Muscle layer of colon (tissue), 2 donors: ENCODE data around the gene METAP1.
"Not testable (repeated sequence)": the region's sequence is repeated elsewhere in the genome, so short reads cannot be mapped to it uniquely, and the experiment has no call there.

ENCODE experiments used
- H3K27ac ChIP-seq: one replicate; pipeline ENCODE4 v1.7.0; 2013; ENCODE audit warnings: low read depth, mild to moderate bottlenecking, low read length, moderate library complexity
- H3K27me3 ChIP-seq, 2 donors: one replicate each; pipeline ENCODE4 v1.7.0; 2013; ENCODE audit warnings: low read length in 2 of 2, mild to moderate bottlenecking in 2 of 2; ENCODE audit not compliant: insufficient read depth in 2 of 2, control insufficient read depth in 1 of 2
- H3K36me3 ChIP-seq: one replicate; pipeline ENCODE4 v1.7.0; 2013; ENCODE audit warnings: mild to moderate bottlenecking, low read length; ENCODE audit not compliant: insufficient read depth
- H3K4me1 ChIP-seq: one replicate; pipeline ENCODE4 v1.7.0; 2013; ENCODE audit warnings: mild to moderate bottlenecking, low read length; ENCODE audit not compliant: insufficient read depth
- H3K4me3 ChIP-seq, 2 donors: one replicate each; pipeline ENCODE4 v1.7.0; 2013; ENCODE audit warnings: low read length in 2 of 2, low read depth in 1 of 2, mild to moderate bottlenecking in 1 of 2, moderate library complexity in 1 of 2
- H3K9ac ChIP-seq: one replicate; pipeline ENCODE4 v1.7.0; 2013; ENCODE audit warnings: low read length
- H3K9me3 ChIP-seq: one replicate; pipeline ENCODE4 v1.7.0; 2013; ENCODE audit warnings: mild to moderate bottlenecking, low read length
- donor health status: abdominal sarcoma.
- donor health status: Adenocarcinoma of cecum.

Gene METAP1

DNA sequence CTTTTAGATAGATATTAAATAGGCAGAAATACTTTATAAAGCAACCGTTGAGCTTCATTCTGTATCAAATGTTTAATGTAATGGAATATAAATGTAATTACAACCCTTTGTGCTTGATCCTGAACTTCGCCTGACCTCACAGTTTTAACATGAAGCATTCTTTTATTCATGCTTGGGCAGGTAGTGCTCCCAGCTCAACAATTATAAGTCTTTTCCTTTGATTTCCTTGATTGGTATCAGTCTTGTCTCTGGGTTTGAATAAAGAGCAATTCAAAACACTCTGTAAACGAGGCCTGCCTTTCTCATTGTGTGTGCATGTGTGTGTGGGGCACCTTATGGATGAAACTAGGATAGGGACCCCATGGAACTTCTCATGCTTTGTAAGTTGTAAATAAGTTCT is 6.8 kb downstream of the METAP1 start:
- H3K27ac ChIP-seq, result no peak overlapping the region
- H3K27me3 ChIP-seq, result no peaks in the 10 kb centered on the region
- no peaks in the 10 kb centered on the region for H3K36me3 ChIP-seq
- H3K9ac ChIP-seq, result no peak overlapping the region
- H3K4me1 ChIP-seq, result peaks cover 2% of the 10 kb centered on the region
- no peaks in the 10 kb centered on the region for H3K9me3 ChIP-seq
- H3K4me3 ChIP-seq, result no peak overlapping the region

DNA sequence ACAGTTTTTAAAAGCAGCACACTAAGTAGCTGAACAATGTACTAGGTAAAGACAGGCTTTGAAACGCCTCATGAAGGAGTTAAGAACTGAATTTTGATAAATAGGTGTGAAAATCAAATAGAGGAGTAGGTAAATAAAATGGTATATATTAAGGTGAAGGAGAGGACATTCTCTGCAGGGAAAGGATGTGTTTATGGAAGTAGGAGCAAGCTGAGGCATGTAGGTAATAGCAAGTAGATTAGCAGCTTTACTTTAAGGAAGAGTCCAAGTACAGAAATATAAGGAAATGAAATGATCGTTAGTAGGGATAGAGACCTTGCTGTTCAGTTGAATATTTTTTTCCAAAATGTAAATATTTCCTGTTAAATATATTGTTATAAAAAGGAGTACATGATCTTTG is 12.5 kb downstream of the METAP1 start:
- no peak overlapping the region for H3K4me3 ChIP-seq
- H3K9ac ChIP-seq, result no peak overlapping the region
- H3K4me1 ChIP-seq, result no peaks in the 10 kb centered on the region
- no peaks in the 10 kb centered on the region for H3K36me3 ChIP-seq
- no peak overlapping the region for H3K27ac ChIP-seq
- H3K9me3 ChIP-seq, result no peaks in the 10 kb centered on the region
- no peaks in the 10 kb centered on the region for H3K27me3 ChIP-seq

DNA sequence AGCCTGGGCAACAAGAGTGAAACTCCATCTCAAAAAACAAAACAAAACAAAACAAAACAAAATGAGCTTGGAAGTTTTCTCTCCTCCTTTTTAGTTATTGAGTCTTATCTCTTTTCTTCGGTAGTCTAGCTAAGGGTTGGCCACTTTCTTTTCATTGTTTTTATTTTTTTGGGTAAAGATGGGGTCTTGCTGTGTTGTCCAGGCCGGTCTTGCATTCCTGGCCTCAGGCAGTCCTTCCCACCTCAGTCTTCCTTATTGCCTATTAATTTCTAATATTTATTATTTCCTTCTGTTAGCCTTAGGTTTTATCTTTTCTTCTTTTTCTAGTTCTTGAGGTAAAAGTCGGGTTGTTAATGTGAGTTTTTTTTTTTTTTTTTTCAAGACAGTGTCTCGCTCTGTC is 16.4 kb downstream of the METAP1 start:
- Histone ChIP-seq H3K4me1 (peaks cover 4% of the 10 kb centered on the region), H3K27ac (no peak overlapping the region), H3K9ac (no peak overlapping the region), H3K9me3 (no peaks in the 10 kb centered on the region), H3K36me3 (no peaks in the 10 kb centered on the region), H3K27me3 (no peaks in the 10 kb centered on the region), H3K4me3 (no peak overlapping the region)

DNA sequence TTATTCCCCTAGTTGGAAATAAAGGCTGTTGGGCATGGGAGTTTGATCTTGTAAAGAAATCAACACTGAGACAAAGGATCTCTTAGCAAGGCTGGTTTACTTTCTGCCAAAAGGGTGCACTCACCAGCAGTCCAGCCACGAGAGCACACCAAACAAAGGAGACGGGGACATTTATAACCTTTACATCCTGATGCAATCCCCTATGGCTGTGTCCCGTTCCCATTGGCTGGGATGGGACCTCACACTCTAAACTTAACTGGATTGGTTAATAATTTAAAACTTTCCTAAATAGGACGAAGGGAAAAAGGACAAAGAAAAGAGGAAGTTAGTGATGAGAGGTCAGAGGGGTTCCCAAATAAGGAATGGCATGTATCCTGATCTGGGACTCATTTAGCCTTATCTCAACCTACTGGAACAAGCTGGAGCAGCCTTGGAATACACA is 17.9 kb downstream of the METAP1 start:
- Histone ChIP-seq H3K4me3 (no peak overlapping the region), H3K4me1 (peaks cover 4% of the 10 kb centered on the region), H3K9ac (no peak overlapping the region), H3K36me3 (no peaks in the 10 kb centered on the region), H3K9me3 (no peaks in the 10 kb centered on the region), H3K27me3 (no peaks in the 10 kb centered on the region), H3K27ac (no peak overlapping the region)

DNA sequence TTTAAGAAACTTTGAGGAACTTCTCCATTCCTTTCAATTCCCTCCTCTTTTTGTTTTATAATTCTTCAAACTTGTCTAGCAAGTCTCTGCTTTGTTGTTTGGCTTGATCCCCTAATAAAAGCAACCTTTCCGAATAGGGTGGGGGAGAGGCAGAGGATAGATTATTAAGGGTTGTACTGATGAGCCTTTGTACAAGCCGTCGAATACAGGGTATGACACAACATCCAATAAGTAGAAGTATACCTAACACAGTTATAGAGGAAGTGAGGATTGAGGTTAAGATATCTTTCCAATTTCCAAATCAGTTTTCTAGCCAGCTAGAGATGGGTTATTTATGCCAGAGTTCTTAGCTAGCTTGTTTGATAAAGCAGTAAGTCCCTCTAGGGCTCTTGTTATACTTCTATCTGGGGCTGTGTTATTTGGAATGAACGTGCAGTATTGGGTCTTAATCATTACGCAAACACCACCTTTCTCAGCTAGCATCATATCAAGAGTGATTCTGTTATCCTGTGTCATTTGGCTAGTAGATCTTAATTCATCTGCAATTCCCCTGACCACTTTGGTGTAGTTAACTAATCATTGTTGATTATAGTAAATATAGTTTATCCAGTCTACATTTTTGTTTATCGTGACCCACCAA is 18.5 kb downstream of the METAP1 start:
- H3K4me3 ChIP-seq, result no peak overlapping the region
- H3K36me3 ChIP-seq, result no peaks in the 10 kb centered on the region
- no peaks in the 10 kb centered on the region for H3K27me3 ChIP-seq
- H3K4me1 ChIP-seq, result peaks cover 4% of the 10 kb centered on the region
- H3K27ac ChIP-seq, result no peak overlapping the region
- no peak overlapping the region for H3K9ac ChIP-seq
- no peaks in the 10 kb centered on the region for H3K9me3 ChIP-seq

DNA sequence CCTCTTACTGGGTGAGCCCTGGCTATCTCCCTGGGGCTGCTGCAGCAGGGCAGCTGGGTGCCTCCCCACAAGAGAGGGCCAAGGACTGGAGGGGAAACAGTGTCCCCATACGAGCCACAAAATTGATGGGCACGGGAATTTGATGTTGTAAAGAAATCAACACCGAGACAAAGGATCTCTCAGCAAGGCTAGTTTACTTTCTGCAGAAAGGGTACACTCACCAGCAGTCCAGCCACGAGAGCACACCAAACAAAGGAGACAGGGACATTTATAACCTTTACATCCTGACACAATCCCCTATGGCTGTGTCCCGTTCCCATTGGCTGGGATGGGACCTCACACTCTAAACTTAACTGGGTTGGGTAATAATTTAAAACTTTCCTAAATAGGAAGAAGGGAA is 25.9 kb downstream of the METAP1 start:
- no peak overlapping the region for H3K27ac ChIP-seq
- no peaks in the 10 kb centered on the region for H3K9me3 ChIP-seq
- H3K4me1 ChIP-seq, result peaks cover 8% of the 10 kb centered on the region
- no peak overlapping the region for H3K4me3 ChIP-seq
- no peak overlapping the region for H3K9ac ChIP-seq
- no peaks in the 10 kb centered on the region for H3K27me3 ChIP-seq
- no peaks in the 10 kb centered on the region for H3K36me3 ChIP-seq

DNA sequence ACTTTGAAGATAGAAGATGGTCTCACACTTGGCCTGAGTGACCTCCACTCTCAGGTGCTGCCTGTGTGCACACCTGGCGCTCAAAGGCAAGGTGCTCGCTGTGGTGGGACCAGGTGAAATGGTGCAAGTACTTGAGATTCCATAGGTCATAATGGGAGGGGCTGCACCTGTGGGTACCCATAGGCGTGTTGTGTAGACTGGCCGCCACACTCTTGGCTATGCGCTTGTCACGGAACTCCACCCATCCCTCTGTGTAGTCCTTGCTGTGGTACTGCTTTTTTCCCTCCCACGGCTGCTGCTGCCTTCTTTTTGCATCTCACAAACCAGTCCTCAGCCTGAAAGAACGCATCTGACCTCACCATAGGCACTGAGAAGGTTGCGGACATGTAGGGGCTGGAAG is 27.0 kb downstream of the METAP1 start:
- peaks cover 8% of the 10 kb centered on the region for H3K4me1 ChIP-seq
- no peaks in the 10 kb centered on the region for H3K27me3 ChIP-seq
- H3K9ac ChIP-seq, result no peak overlapping the region
- no peak overlapping the region for H3K4me3 ChIP-seq
- H3K27ac ChIP-seq, result no peak overlapping the region
- no peaks in the 10 kb centered on the region for H3K36me3 ChIP-seq
- no peaks in the 10 kb centered on the region for H3K9me3 ChIP-seq

DNA sequence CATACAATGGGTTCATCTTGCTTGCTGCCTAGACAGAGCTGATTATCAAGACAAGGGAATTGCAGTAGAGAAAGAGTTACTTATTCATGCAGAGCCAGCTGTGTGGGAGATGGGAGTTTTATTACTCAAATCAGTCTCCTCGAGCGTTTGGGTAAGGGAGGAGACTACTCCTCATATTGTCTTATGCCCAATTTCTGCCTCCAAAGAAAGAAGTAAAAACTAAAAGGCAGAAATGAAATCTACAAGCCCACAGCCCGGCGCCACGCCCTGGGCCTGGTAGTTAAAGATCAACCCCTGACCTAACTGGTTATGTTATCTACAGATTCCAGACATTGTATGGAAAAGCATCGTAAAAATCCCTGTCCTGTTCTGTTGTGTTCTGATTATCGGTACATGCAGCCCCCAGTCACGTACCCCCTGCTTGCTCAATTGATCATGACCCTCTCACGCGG is 28.3 kb downstream of the METAP1 start:
- H3K4me1 ChIP-seq, H3K27me3 ChIP-seq, H3K9ac ChIP-seq, H3K36me3 ChIP-seq, H3K4me3 ChIP-seq, H3K27ac ChIP-seq, H3K9me3 ChIP-seq: not testable (repeated sequence)

DNA sequence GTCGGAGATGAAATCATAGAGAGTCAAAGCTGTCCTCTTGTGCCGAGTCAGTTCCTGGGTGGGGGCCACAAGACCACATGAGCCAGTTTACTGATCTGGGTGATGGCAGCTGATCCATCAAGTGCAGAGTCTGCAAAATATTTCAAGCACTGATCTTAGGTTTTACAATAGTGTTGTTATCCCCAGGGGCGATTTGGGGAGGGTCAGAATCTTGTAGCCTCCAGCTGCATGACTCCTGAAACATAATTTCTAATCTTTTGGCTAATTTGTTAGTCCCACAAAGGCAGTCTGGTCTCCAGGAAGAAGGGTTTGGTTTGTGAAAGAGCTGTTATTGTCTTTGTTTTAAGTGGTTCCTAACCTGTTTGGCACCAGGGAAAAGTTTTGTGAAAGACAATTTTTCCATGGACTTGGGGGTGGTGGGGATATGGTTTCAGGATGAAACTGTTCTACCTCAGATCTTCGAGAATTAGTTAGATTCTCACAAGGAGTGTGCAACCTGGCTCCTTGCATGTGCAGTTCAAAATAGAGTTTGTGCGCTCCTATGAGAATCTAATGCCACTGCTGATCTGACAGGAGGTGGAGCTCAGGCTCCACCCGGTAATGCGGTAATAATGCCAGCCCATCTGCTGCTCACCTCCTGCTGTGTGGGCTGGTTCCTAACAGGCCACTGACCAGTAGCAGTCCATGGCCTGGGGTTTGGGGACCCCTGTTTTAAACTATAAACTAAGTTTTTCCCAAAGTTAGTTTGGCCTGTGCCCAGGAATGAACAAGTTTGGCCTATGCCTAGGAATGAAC is 29.2 kb downstream of the METAP1 start:
- H3K9me3 ChIP-seq, result no peaks in the 10 kb centered on the region
- no peak overlapping the region for H3K4me3 ChIP-seq
- no peaks in the 10 kb centered on the region for H3K36me3 ChIP-seq
- peaks cover 8% of the 10 kb centered on the region for H3K4me1 ChIP-seq
- no peaks in the 10 kb centered on the region for H3K27me3 ChIP-seq
- no peak overlapping the region for H3K9ac ChIP-seq
- no peak overlapping the region for H3K27ac ChIP-seq

DNA sequence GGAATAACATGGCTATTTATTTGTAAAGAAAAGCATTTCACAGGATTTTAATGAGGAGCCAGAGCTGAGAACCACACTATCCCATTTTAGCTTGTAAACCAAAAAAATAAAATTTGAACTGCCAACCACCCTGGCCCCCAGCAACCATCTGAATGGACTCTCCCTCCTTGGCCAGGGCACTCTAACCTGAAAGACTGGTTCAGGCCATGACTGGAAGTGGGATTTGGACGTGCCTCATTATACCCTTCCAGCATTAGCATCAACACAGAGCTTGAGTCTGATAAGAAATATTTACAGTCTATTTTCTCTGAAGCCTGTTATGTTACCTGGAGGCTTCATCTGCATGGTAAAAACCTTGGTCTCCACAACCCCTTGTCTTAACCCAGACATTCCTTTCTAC is 30.0 kb downstream of the METAP1 start:
- H3K4me1 ChIP-seq, result peaks cover 8% of the 10 kb centered on the region
- H3K36me3 ChIP-seq, result no peaks in the 10 kb centered on the region
- no peak overlapping the region for H3K9ac ChIP-seq
- H3K4me3 ChIP-seq, result no peak overlapping the region
- H3K27me3 ChIP-seq, result no peaks in the 10 kb centered on the region
- no peaks in the 10 kb centered on the region for H3K9me3 ChIP-seq
- no peak overlapping the region for H3K27ac ChIP-seq

DNA sequence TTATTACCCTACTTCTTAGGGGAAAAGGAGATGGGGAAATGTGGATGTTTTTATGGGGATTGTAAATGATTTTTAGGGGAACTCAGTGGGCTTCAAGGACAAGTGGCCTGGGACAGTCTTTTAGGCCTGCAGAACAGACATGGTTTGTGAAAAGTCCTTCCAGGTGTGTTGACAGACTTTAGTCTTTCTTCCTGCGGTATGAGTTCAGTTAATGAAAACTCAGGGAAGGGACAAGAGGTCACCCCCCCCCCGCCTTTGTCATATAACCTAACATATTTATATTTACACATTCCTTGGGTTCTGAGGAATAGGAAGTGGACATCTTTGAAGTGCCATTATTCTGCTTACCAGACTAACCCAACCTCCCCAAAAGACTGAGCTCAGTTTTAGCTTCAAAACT is 31.8 kb downstream of the METAP1 start:
- Histone ChIP-seq H3K27ac (no peak overlapping the region), H3K9ac (no peak overlapping the region), H3K4me1 (peaks cover 8% of the 10 kb centered on the region), H3K36me3 (no peaks in the 10 kb centered on the region), H3K4me3 (no peak overlapping the region), H3K27me3 (no peaks in the 10 kb centered on the region), H3K9me3 (no peaks in the 10 kb centered on the region)

DNA sequence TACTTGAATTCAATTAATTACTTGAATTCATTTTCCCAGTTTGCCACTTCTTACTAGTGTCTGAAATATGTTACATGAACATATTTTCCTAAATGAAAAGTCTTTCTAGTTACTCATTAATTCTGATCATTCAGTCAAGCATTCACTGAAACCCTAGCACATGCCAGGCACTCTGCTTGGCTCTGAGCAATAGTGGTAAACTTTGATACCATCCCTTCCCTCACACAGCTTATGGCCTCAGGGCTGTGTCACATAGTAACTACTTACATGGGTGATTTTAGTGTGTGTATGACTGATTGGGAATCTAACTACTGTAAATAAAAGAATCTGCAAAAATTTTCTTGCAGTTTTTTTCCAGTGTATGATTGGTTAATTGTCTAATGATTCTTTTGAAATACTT is 32.7 kb downstream of the METAP1 start:
- no peaks in the 10 kb centered on the region for H3K9me3 ChIP-seq
- H3K36me3 ChIP-seq, result no peaks in the 10 kb centered on the region
- no peak overlapping the region for H3K4me3 ChIP-seq
- no peaks in the 10 kb centered on the region for H3K27me3 ChIP-seq
- no peak overlapping the region for H3K9ac ChIP-seq
- H3K27ac ChIP-seq, result no peak overlapping the region
- peaks cover 8% of the 10 kb centered on the region for H3K4me1 ChIP-seq
